PC-9 (cell line): Measurements from ENCODE around the gene P2RX5. TPM values are rescaled to one million over a fixed set of nuclear protein-coding genes. Genes with fewer than 3 reads are reported as not detected.

Source experiments
- Bru-seq: library from RNA; stranded (reverse); fragments of 400-500 nt; gene quantifications from one replicate; lab custom pipeline; 2021; lab: Mats Ljungman, UMichigan
- BruChase-seq, 2 experiments: library from RNA; stranded (reverse); fragments of 400-500 nt; gene quantifications; one replicate each; lab custom pipeline; 2021; lab: Mats Ljungman, UMichigan
- BruUV-seq: library from RNA; stranded (reverse); fragments of 400-500 nt; replicated peaks from 2 replicates; lab custom pipeline; 2021; lab: Mats Ljungman, UMichigan
- CTCF ChIA-PET: fragments of 300-600 bp; sonication (Branson Sonifier 250); formaldehyde crosslinking; loops from one replicate; lab custom pipeline; 2022; ENCODE audit warnings: antibody characterized with exemption; lab: Charles Lee
- POLR2A ChIA-PET: fragments of 300-600 bp; sonication (Branson Sonifier 250); formaldehyde crosslinking; loops from one replicate; lab custom pipeline; 2022; ENCODE audit warnings: antibody characterized with exemption; ENCODE audit not compliant: unreplicated experiment; lab: Charles Lee
- DNase-seq, 2 experiments: peaks; one replicate each; pipeline versions ENCODE4 v3.0.0 to v3.0.0-alpha.2; 2015 to 2022; ENCODE audit warnings: mixed read lengths in 1 of 2
- H2AFZ ChIP-seq: fragments of 200-600 bp; sonication (generic); 2 replicates; pipeline ENCODE4 v1.8.1; 2017; ENCODE audit warnings: antibody characterized with exemption
- H3F3A ChIP-seq: fragments of 200-600 bp; sonication (generic); 2 replicates; pipeline ENCODE4 v1.8.1; 2017; ENCODE audit warnings: antibody characterized with exemption, mild to moderate bottlenecking, low read depth; ENCODE audit not compliant: insufficient read depth
- H3K27ac ChIP-seq: fragments of 200-600 bp; sonication (generic); 2 replicates; pipeline ENCODE4 v1.6.1; 2016; ENCODE audit warnings: mixed run types
- H3K27me3 ChIP-seq: fragments of 200-600 bp; sonication (generic); 2 replicates; pipeline ENCODE4 v1.6.1; 2016; ENCODE audit warnings: low read depth, mixed run types; ENCODE audit not compliant: insufficient read depth
- H3K36me3 ChIP-seq: fragments of 200-600 bp; sonication (generic); 2 replicates; pipeline ENCODE4 v1.6.1; 2016; ENCODE audit warnings: low read depth, mixed run types
- H3K4me1 ChIP-seq: fragments of 200-600 bp; sonication (generic); replicated peaks from 2 replicates; pipeline ENCODE4 v1.6.1; 2016; ENCODE audit warnings: mixed run types; ENCODE audit not compliant: insufficient read depth
- H3K4me2 ChIP-seq: fragments of 200-600 bp; sonication (generic); 2 replicates; pipeline ENCODE4 v1.6.1; 2017; ENCODE audit warnings: mixed run types
- H3K4me3 ChIP-seq: fragments of 200-600 bp; sonication (generic); 2 replicates; pipeline ENCODE4 v1.6.1; 2016; ENCODE audit warnings: mixed run types
- H3K79me2 ChIP-seq: fragments of 200-600 bp; sonication (generic); 2 replicates; pipeline ENCODE4 v1.6.1; 2017; ENCODE audit warnings: low read depth, mixed run types
- H3K9me2 ChIP-seq: fragments of 200-600 bp; sonication (generic); 2 replicates; pipeline ENCODE4 v1.8.1; 2017; ENCODE audit warnings: mild to moderate bottlenecking; ENCODE audit not compliant: insufficient read depth
- H3K9me3 ChIP-seq: fragments of 200-600 bp; sonication (generic); 2 replicates; pipeline ENCODE4 v1.8.1; 2016; ENCODE audit warnings: low read depth; ENCODE audit not compliant: insufficient read depth
- H4K20me1 ChIP-seq: fragments of 200-600 bp; sonication (generic); 2 replicates; pipeline ENCODE4 v1.8.1; 2017; ENCODE audit not compliant: insufficient read depth
- EZH2 ChIP-seq: fragments of 200-600 bp; sonication (generic); IDR thresholded peaks from 2 replicates; pipeline ENCODE4 v1.8.0; 2017; ENCODE audit warnings: antibody characterized with exemption, low read depth
- intact Hi-C: fragments of 100-400 bp; cut with micrococcal nuclease; formaldehyde crosslinking; loops from one replicate; pipeline ENCODE4 v1.10.0; 2022; ENCODE audit not compliant: unreplicated experiment
- long read RNA-seq: library from polyadenylated mRNA; stranded (forward); transcript quantifications from one replicate; pipeline ENCODE4 v2.0.0, GENCODE V29; 2022
- total RNA-seq: library from RNA; stranded (reverse); gene quantifications from 2 replicates; pipeline ENCODE4 v1.2.3, GENCODE V29; 2021
- TF ChIP-seq, protein P1 (sequence below): fragments of 200-600 bp; sonication (generic); conservative IDR thresholded peaks from 2 replicates; pipeline ENCODE4 v1.6.1; 2017; ENCODE audit warnings: mixed run types, antibody characterized with exemption, mild to moderate bottlenecking, moderate library complexity

Gene P2RX5, protein sequence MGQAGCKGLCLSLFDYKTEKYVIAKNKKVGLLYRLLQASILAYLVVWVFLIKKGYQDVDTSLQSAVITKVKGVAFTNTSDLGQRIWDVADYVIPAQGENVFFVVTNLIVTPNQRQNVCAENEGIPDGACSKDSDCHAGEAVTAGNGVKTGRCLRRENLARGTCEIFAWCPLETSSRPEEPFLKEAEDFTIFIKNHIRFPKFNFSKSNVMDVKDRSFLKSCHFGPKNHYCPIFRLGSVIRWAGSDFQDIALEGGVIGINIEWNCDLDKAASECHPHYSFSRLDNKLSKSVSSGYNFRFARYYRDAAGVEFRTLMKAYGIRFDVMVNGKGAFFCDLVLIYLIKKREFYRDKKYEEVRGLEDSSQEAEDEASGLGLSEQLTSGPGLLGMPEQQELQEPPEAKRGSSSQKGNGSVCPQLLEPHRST
- total RNA-seq (15.0 and 18.3 TPM in 2 replicates), Bru-seq, nascent RNA (percentile 48 among the genes with signal in this experiment), BruChase-seq, experiment 1, labeled RNA remaining after a 2-hour chase (percentile 57 among the genes with signal in this experiment), BruChase-seq, experiment 2, labeled RNA remaining after a 6-hour chase (percentile 68 among the genes with signal in this experiment)
- long read RNA-seq, transcript P2RX5-201 (12 exons, 2,309 nt) = major isoform, 12 of 29 reads
- long read RNA-seq, transcript P2RX5-203 (12 exons, 1,998 nt) = minor isoform, 5 of 29 reads
- long read RNA-seq, partial matches to known transcripts = 2 of 29 reads
- long read RNA-seq, other reads (novel, unspliced or antisense) = 5 of 29 reads

DNA sequence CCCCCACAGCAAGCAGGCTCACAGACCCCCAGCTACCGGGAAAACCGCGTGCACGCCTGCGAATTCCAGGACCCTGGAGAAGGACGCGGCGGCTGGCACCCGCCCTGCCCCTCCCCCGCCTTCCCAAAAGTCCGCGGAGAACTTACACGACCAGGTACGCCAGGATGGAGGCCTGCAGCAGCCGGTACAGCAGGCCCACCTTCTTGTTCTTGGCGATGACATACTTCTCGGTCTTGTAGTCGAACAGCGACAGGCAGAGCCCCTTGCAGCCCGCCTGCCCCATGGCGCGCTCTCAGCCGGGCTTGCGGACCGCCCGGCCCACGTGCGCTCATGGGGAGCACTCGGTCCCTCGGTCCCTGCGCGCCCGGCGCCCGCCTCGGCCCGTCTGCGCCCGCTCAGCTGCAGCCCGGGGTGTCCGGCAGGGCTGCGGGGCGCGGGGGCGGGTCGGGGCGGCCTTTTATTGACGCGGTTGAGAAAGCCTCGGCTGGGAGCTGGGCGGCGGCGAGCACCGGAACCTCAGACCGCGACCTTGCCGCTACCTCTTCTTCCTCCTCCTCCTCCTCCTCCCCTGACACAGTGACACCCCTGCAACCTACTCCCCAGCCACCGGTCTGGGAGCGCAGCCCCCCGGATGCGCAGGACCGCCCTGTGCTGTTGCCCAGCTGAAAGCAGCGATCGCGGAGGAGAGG lies at the start of gene P2RX5:
Gene P2RX5, minus strand, starts transcription at position 433 of the 689 bp plus-strand sequence. Its CDS starts 150 bp downstream, at position 283.
- intact Hi-C loops = no loop called here
- no peak within 1 kb of the TSS for H3K27ac ChIP-seq
- H3K4me2 ChIP-seq = peak within 1 kb of the TSS; percentile 83
- H3F3A ChIP-seq = peaks cover 10% of the 10 kb centered on the region; the same call in 1 of the 2 replicates
- no peaks in the 10 kb centered on the region for H3K9me2 ChIP-seq
- CTCF ChIA-PET = interaction anchor here (0.6 kb wide), 2 partner anchors 59 to 556 kb away, joined by 5 to 6 read pairs; no protein-coding TSS in a partner anchor
- H3K4me1 ChIP-seq = peaks cover 12% of the 10 kb centered on the region
- TF ChIP-seq, protein P1, sequence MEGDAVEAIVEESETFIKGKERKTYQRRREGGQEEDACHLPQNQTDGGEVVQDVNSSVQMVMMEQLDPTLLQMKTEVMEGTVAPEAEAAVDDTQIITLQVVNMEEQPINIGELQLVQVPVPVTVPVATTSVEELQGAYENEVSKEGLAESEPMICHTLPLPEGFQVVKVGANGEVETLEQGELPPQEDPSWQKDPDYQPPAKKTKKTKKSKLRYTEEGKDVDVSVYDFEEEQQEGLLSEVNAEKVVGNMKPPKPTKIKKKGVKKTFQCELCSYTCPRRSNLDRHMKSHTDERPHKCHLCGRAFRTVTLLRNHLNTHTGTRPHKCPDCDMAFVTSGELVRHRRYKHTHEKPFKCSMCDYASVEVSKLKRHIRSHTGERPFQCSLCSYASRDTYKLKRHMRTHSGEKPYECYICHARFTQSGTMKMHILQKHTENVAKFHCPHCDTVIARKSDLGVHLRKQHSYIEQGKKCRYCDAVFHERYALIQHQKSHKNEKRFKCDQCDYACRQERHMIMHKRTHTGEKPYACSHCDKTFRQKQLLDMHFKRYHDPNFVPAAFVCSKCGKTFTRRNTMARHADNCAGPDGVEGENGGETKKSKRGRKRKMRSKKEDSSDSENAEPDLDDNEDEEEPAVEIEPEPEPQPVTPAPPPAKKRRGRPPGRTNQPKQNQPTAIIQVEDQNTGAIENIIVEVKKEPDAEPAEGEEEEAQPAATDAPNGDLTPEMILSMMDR = no peak
- no peak for TF ChIP-seq EZH2
- H3K4me3 ChIP-seq = peak within 1 kb of the TSS; percentile 71
- H4K20me1 ChIP-seq = no peaks in the 10 kb centered on the region
- POLR2A ChIA-PET = interaction anchor here (0.6 to 0.7 kb wide), 3 partner anchors 15 to 270 kb away, joined by 3 read pairs; no protein-coding TSS in a partner anchor
- peak within 1 kb of the TSS; percentile 98 for H2AFZ ChIP-seq
- peak in 1 of 2 experiments; percentile 36 for DNase-seq
- H3K36me3 ChIP-seq = no peaks in the 10 kb centered on the region
- no TSS peak for BruUV-seq
- H3K27me3 ChIP-seq = no peaks in the 10 kb centered on the region
- no peaks in the 10 kb centered on the region for H3K9me3 ChIP-seq
- H3K79me2 ChIP-seq = peaks cover 35% of the 10 kb centered on the region

DNA sequence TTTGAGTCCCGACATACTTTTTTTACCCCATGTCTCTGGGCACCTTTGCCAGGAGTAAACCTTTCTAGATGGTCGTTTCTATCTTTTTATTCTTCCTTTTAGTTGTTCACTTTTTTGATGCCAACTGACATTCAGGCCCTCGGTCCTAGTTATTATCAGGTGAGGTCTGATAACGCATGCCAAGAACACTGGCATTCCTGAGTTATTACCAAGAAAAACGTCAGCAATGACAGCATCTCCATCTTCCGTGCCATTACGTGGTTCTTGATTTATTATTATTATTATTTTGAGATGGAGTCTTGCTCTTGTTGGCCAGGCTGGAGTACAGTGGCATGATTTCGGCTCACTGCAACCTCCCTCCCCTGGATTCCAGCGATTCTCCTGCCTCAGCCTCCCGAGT lies 49.1 kb upstream of the P2RX5 start:
- Histone ChIP-seq H3K9me2 (no peaks in the 10 kb centered on the region), H3K79me2 (no peaks in the 10 kb centered on the region), H3K9me3 (no peaks in the 10 kb centered on the region), H3K4me3 (no peak overlapping the region), H2AFZ (no peak overlapping the region), H3K4me2 (no peak overlapping the region), H3F3A (0 out of 2 replicates have a peak, but pooled peaks cover 4% of the 10 kb centered on the region), H3K27ac (no peak overlapping the region), H3K27me3 (no peaks in the 10 kb centered on the region; the same call in 1 of the 2 replicates), H3K4me1 (no peaks in the 10 kb centered on the region), H4K20me1 (no peaks in the 10 kb centered on the region), H3K36me3 (no peaks in the 10 kb centered on the region)
- ChIA-PET CTCF (interaction anchor here (0.5 kb wide), 1 partner anchor 113 kb away, joined by 3 read pairs; no protein-coding TSS in a partner anchor), POLR2A (no interaction called here)
- BruUV-seq = no TSS peak
- DNase-seq = no peak
- TF ChIP-seq, protein P1 = no peak
- TF ChIP-seq EZH2 = no peak
- intact Hi-C loops = no loop called here

DNA sequence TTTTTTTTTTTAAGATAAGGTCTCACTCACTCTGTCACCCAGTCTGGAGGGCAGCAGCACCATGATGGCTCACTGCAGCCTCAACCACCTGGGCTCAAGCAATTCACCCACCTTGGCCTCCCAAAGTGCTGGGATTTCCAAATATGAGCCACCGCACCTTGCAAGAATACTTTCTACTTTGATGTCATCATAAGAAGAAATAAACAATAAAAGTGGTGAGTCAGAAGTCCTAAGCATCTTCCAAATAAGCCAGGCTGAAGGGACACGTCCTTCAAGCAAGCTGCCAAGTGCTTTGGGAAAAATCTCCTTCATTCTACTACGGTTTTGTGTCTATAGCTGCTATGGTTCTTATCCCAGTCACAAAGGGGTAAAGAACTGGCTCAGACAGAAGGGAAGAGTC lies 48.1 kb upstream of the P2RX5 start:
- Histone ChIP-seq H3F3A (0 out of 2 replicates have a peak, but pooled peaks cover 4% of the 10 kb centered on the region), H4K20me1 (no peaks in the 10 kb centered on the region), H3K4me3 (no peak overlapping the region), H3K4me1 (no peaks in the 10 kb centered on the region), H3K9me2 (no peaks in the 10 kb centered on the region), H3K27ac (no peak overlapping the region), H3K79me2 (no peaks in the 10 kb centered on the region), H3K27me3 (no peaks in the 10 kb centered on the region; the same call in 1 of the 2 replicates), H3K9me3 (no peaks in the 10 kb centered on the region), H3K36me3 (no peaks in the 10 kb centered on the region), H2AFZ (no peak overlapping the region), H3K4me2 (no peak overlapping the region)
- CTCF ChIA-PET = interaction anchor here (0.7 kb wide), 1 partner anchor 966 kb away, joined by 8 read pairs; the partner anchor contains the start of gene ARRB2
- intact Hi-C loops = no loop called here
- DNase-seq = peak in 1 of 2 experiments; percentile 59
- BruUV-seq = no TSS peak
- no peak for TF ChIP-seq EZH2
- TF ChIP-seq, protein P1 = no peak
- POLR2A ChIA-PET = no interaction called here
